ENCODE results near the gene COPG2. TPM values are rescaled to one million over a fixed set of nuclear protein-coding genes. Genes with fewer than 3 reads are reported as not detected.

COPG2 gene
- polyA plus RNA-seq, 10 donors: 32.9 to 50.3 (median 37.8) TPM

- DNase-seq: no peak
Observed at GRCh38 chr7:130475776-130476175, 192.8 kb downstream of the COPG2 start.

- DNase-seq: no peak
Observed at GRCh38 chr7:130473876-130474275, 194.7 kb downstream of the COPG2 start.

GRCh38 chr7:130473289-130473688 is 195.3 kb downstream of the COPG2 start:
- DNase-seq: no peak

- no peak for DNase-seq
Observed at GRCh38 chr7:130471974-130472373, 196.6 kb downstream of the COPG2 start.

GRCh38 chr7:130468612-130469011 is 199.9 kb downstream of the COPG2 start:
- no peak for DNase-seq

- DNase-seq: no peak
Observed at GRCh38 chr7:130463553-130464434, 204.8 kb downstream of the COPG2 start.

GRCh38 chr7:130461272-130461671 is 207.3 kb downstream of the COPG2 start:
- no peak for DNase-seq

GRCh38 chr7:130458257-130458656 is 210.3 kb downstream of the COPG2 start:
- no peak for DNase-seq

Other genes with a start within 250 kb of the COPG2 start
- gene CEP41, start 227.7 kb downstream of the COPG2 start, polyA plus RNA-seq (ENCODE audit: insufficient read length in 10 of 10): 10 to 100 TPM; 17.7 to 35.3 (median 25.4) TPM
- gene MEST, start 176.7 kb downstream of the COPG2 start, polyA plus RNA-seq (ENCODE audit: insufficient read length in 10 of 10): 1,000 to 10,000 TPM in 4 of 10 donors, 100 to 1,000 TPM in 6; 602 to 1,329 (median 947) TPM
- gene TSGA13, start 17.8 kb upstream of the COPG2 start, polyA plus RNA-seq (ENCODE audit: insufficient read length in 10 of 10): under 1 TPM in 3 of 10 donors, not detected in 7; 0.17 to 0.44 (median 0.20) TPM
- gene KLF14, start 65.5 kb upstream of the COPG2 start, polyA plus RNA-seq (ENCODE audit: insufficient read length in 10 of 10): 1 to 10 TPM in 9 of 10 donors, under 1 TPM in 1; 0.94 to 2.0 (median 1.4) TPM